Measurements from ENCODE around the gene ACACB.
"Not testable (repeated sequence)": the region's sequence is repeated elsewhere in the genome, so short reads cannot be mapped to it uniquely, and the experiment has no call there.

ACACB gene

DNA sequence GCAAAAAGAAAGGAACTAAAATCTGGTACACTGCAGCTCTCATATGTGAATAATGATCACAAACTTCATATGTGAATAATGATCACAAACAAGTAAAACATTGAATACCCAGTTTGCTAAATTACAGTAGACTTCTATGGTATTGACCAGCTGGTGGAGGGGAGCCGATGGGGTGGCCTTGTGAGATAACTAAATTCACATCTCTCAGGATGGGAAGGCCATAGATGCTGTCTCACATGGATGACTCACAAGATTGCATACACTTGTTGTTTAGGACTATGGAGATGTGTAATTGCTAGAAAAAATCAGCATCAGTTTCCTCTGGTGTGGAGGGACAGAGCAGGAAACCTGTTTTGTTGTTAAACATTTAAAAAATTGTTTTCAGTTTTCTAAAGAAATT, 49.2 kb downstream of the ACACB start:
- FAIRE-seq (no peak), DNase-seq (ENCODE audit: insufficient read length, low spot score) (no peak)
- no peak for TF ChIP-seq TAF1 (IDR thresholded peaks at IDR 0.05; ENCODE audit: low read depth, low read length)
- TF ChIP-seq SPI1 (IDR thresholded peaks at IDR 0.05; ENCODE audit: low read depth, low read length), result no peak
- TF ChIP-seq PAX5 (IDR thresholded peaks at IDR 0.05; ENCODE audit: insufficient read depth, low read length, severe bottlenecking), result no peak
- no peak for TF ChIP-seq POLR2A (IDR thresholded peaks at IDR 0.05; ENCODE audit: low read depth, low read length)
- TF ChIP-seq POLR2AphosphoS5 (IDR thresholded peaks at IDR 0.05; ENCODE audit: low read depth, low read length), result no peak
- no peak for TF ChIP-seq POU2F2 (IDR thresholded peaks at IDR 0.05; ENCODE audit: low read depth, low read length)

DNA sequence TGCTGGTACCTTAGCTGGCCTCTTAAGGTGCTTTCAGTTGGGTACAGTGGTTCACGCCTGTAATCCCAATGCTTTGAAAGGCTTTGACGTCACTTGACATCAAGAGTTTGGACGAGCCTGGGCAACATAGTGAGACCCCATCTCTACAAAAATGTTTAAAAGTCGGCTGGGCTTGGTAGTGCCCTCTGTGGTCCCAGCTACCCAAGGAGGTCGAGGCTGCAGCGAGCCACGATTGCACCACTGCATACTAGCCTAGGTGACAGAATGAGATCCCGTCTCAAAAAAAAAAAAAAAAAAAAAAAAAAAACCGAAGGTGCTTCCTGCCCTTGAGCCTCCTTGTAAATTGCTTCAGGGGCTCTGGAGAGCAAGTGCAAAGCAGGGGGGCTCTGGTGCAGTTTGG, 50.0 kb downstream of the ACACB start:
- TF ChIP-seq POU2F2 (IDR thresholded peaks at IDR 0.05; ENCODE audit: low read depth, low read length) (no peak), TAF1 (IDR thresholded peaks at IDR 0.05; ENCODE audit: low read depth, low read length) (no peak), POLR2A (IDR thresholded peaks at IDR 0.05; ENCODE audit: low read depth, low read length) (no peak), PAX5 (IDR thresholded peaks at IDR 0.05; ENCODE audit: insufficient read depth, low read length, severe bottlenecking) (no peak), SPI1 (IDR thresholded peaks at IDR 0.05; ENCODE audit: low read depth, low read length) (no peak), POLR2AphosphoS5 (IDR thresholded peaks at IDR 0.05; ENCODE audit: low read depth, low read length) (no peak)
- DNase-seq (ENCODE audit: insufficient read length, low spot score) (no peak), FAIRE-seq (no peak)

DNA sequence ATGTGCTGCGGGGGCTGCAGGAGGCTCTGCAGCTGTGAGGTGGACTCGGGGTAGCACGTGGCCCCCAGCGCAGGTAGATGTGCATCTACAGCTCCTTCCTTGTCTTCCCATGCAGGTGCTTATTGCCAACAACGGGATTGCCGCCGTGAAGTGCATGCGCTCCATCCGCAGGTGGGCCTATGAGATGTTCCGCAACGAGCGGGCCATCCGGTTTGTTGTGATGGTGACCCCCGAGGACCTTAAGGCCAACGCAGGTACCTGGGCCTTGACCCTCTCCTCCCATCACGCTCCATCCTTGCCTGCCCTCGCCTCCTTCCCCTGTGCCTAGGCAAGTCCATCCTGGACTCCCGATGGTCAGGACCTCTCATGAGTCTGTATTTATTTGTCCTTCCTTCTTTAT, 51.4 kb downstream of the ACACB start:
- TF ChIP-seq POU2F2 (IDR thresholded peaks at IDR 0.05; ENCODE audit: low read depth, low read length), result no peak
- no peak for TF ChIP-seq POLR2AphosphoS5 (IDR thresholded peaks at IDR 0.05; ENCODE audit: low read depth, low read length)
- no peak for TF ChIP-seq SPI1 (IDR thresholded peaks at IDR 0.05; ENCODE audit: low read depth, low read length)
- no peak for TF ChIP-seq TAF1 (IDR thresholded peaks at IDR 0.05; ENCODE audit: low read depth, low read length)
- TF ChIP-seq POLR2A (IDR thresholded peaks at IDR 0.05; ENCODE audit: low read depth, low read length), result no peak
- TF ChIP-seq PAX5 (IDR thresholded peaks at IDR 0.05; ENCODE audit: insufficient read depth, low read length, severe bottlenecking), result no peak
- no peak for DNase-seq (ENCODE audit: insufficient read length, low spot score)
- no peak for FAIRE-seq

DNA sequence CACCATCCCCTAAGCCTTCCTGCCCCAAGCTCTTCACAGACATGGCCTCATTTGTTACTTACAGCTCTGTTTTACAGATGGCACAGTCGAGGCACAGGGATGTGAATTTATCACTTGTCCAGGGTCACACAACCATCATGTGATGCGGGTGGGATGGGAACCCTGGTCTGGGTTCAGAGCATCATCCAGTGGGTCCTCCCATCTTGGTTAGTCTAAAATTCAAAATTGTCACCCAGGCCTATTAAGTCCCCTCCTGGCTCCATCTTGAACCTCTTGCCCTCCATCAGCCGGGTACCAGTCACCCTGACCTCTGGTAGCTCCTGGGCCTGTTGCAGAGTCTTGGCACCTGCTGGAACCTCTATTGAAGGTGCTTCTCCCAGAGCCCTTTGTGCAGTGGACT, 52.9 kb downstream of the ACACB start:
- TF ChIP-seq POLR2A (IDR thresholded peaks at IDR 0.05; ENCODE audit: low read depth, low read length) (no peak), SPI1 (IDR thresholded peaks at IDR 0.05; ENCODE audit: low read depth, low read length) (no peak), TAF1 (IDR thresholded peaks at IDR 0.05; ENCODE audit: low read depth, low read length) (no peak), POLR2AphosphoS5 (IDR thresholded peaks at IDR 0.05; ENCODE audit: low read depth, low read length) (no peak), POU2F2 (IDR thresholded peaks at IDR 0.05; ENCODE audit: low read depth, low read length) (no peak), PAX5 (IDR thresholded peaks at IDR 0.05; ENCODE audit: insufficient read depth, low read length, severe bottlenecking) (no peak)
- FAIRE-seq, result no peak
- DNase-seq (ENCODE audit: insufficient read length, low spot score), result no peak

DNA sequence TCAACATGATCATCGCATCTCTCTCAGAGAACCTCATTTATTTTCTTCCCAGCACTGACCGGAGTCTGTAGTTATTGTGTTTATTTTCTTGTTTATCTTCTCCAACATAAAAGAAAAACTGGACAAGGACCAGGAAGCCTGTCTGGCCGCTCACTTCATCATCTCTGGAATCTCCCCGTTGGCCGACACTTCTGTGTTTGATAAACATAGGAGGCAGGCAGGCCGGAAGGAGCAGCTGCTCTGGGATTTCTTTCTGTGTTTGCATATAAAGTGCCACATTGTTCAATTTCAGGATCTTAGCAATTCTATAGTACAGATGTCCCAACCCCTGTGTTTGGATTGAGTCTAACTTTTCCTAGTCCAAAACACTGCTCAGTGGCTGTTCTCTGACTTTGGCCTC, 53.3 kb downstream of the ACACB start:
- no peak for TF ChIP-seq POLR2A (IDR thresholded peaks at IDR 0.05; ENCODE audit: low read depth, low read length)
- no peak for TF ChIP-seq TAF1 (IDR thresholded peaks at IDR 0.05; ENCODE audit: low read depth, low read length)
- no peak for TF ChIP-seq POU2F2 (IDR thresholded peaks at IDR 0.05; ENCODE audit: low read depth, low read length)
- TF ChIP-seq PAX5 (IDR thresholded peaks at IDR 0.05; ENCODE audit: insufficient read depth, low read length, severe bottlenecking), result no peak
- TF ChIP-seq SPI1 (IDR thresholded peaks at IDR 0.05; ENCODE audit: low read depth, low read length), result no peak
- no peak for TF ChIP-seq POLR2AphosphoS5 (IDR thresholded peaks at IDR 0.05; ENCODE audit: low read depth, low read length)
- FAIRE-seq (no peak), DNase-seq (ENCODE audit: insufficient read length, low spot score) (no peak)

DNA sequence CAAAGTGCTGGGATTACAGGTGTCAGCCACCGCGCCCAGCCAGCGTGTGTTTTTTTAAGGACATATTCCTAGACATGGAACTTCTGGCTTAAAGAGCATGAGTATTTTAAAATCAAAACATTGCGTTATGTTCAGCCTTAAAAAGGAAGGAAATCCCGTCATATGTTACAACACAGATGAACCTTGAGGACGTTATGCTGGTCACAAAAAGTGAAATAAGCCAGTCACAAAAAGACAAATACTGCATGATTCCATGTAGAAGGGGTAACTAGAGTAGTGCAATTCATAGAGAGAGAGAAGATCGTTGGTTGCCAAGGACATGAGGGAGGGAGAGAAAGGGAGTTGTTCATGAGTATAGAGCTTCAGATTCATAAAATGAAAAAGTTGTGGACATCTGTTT, 53.9 kb downstream of the ACACB start:
- no peak for TF ChIP-seq POU2F2 (IDR thresholded peaks at IDR 0.05; ENCODE audit: low read depth, low read length)
- TF ChIP-seq POLR2A (IDR thresholded peaks at IDR 0.05; ENCODE audit: low read depth, low read length), result no peak
- no peak for TF ChIP-seq TAF1 (IDR thresholded peaks at IDR 0.05; ENCODE audit: low read depth, low read length)
- TF ChIP-seq SPI1 (IDR thresholded peaks at IDR 0.05; ENCODE audit: low read depth, low read length), result no peak
- TF ChIP-seq POLR2AphosphoS5 (IDR thresholded peaks at IDR 0.05; ENCODE audit: low read depth, low read length), result no peak
- no peak for TF ChIP-seq PAX5 (IDR thresholded peaks at IDR 0.05; ENCODE audit: insufficient read depth, low read length, severe bottlenecking)
- DNase-seq (ENCODE audit: insufficient read length, low spot score), result no peak
- FAIRE-seq, result no peak

DNA sequence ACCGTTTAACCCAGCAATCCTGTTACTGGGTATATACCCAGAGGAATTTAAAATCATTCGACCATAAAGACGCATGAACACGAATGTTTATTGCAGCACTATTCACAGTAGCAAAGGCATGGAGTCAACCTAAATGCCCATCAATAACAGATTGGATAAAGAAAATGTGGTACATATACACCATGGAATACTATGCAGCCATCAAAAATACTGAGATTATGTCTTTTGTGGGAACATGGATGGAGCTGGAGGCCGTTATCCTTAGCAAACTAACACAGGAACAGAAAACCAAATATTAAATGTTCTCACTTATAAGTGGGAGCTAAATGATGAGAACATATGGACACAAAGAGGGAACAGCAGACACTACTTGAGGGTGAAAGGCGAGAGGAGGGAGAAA, 56.4 kb downstream of the ACACB start:
- FAIRE-seq; DNase-seq (ENCODE audit: insufficient read length, low spot score): not testable (repeated sequence)

DNA sequence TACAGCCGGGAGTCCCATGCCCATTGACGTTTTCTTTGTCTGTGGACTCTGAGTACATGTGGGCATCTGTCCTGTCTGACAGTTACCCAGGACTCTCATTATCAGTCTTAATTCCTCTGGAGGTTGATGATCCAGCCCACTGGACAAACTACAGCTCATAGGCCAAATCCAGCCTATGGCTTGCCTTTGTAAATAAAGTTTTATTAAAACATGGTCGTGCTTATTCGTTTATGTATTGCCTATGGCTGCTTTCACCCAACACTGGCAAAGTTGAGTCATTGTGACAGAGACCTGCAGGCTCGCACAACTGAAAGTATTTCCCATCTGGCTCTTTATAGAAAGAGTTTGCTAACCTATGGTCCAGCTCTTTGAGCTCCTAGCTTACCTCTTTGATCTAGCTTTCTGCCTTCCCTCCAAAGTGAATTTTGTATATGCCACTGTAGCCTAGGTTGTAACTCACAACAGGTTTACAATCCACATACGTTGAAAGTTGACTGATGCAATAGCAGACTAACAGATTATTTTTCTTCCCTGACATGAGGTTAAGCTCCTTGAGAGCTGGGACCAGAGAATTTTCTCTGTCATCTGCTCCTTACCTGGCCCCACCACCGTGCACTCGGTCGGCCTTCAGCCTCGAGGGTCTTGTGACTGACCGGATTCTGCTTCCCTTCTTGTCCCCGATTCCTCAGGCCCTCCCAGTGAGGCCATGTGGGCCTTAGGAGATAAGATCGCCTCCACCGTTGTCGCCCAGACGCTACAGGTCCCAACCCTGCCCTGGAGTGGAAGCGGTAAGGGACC, 57.3 kb downstream of the ACACB start:
- FAIRE-seq (no peak), DNase-seq (ENCODE audit: insufficient read length, low spot score) (no peak)
- TF ChIP-seq SPI1 (IDR thresholded peaks at IDR 0.05; ENCODE audit: low read depth, low read length) (no peak), POLR2AphosphoS5 (IDR thresholded peaks at IDR 0.05; ENCODE audit: low read depth, low read length) (no peak), TAF1 (IDR thresholded peaks at IDR 0.05; ENCODE audit: low read depth, low read length) (no peak), POLR2A (IDR thresholded peaks at IDR 0.05; ENCODE audit: low read depth, low read length) (no peak), POU2F2 (IDR thresholded peaks at IDR 0.05; ENCODE audit: low read depth, low read length) (no peak), PAX5 (IDR thresholded peaks at IDR 0.05; ENCODE audit: insufficient read depth, low read length, severe bottlenecking) (no peak)

DNA sequence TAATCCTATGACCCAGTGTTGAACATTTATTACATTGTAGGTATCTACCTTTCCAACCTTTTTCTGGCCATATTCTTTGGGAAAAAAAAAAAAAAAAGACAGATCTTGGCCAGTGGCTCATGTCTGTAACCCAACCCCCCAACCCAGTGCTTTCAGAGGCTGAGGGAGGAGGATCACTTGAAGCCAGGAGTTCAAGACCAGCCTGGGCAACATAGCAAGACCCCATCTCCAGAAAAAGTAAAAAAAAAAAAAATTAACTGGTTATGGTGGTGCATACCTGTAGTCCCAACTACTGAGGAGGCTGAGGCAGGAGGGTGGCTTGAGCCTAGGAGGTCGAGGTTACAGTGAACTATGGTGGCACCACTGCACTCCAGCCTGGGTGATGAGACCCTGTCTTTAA, 58.1 kb downstream of the ACACB start:
- DNase-seq (ENCODE audit: insufficient read length, low spot score) (no peak), FAIRE-seq (no peak)
- TF ChIP-seq SPI1 (IDR thresholded peaks at IDR 0.05; ENCODE audit: low read depth, low read length) (no peak), POLR2AphosphoS5 (IDR thresholded peaks at IDR 0.05; ENCODE audit: low read depth, low read length) (no peak), PAX5 (IDR thresholded peaks at IDR 0.05; ENCODE audit: insufficient read depth, low read length, severe bottlenecking) (no peak), POU2F2 (IDR thresholded peaks at IDR 0.05; ENCODE audit: low read depth, low read length) (no peak), TAF1 (IDR thresholded peaks at IDR 0.05; ENCODE audit: low read depth, low read length) (no peak), POLR2A (IDR thresholded peaks at IDR 0.05; ENCODE audit: low read depth, low read length) (no peak)

DNA sequence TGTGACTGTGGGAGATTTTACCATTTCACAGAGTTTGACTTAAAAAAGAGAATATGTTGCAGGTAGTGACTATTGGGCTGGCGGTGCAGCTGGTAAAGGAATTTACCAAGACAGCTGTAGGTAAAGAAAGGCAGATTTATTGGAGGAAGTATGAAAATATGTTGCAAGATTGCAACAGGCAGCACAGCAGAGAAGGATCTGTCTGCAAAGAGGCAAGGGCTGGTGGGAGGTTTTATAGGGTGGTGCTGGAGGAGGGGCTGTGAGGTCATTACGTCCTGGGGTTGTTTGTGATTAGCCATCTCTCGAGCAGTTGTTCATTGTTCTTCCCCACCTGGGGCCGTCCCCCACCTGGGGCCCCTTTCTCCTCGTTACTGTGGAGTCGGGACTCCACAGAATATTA, 62.1 kb downstream of the ACACB start:
- TF ChIP-seq SPI1 (IDR thresholded peaks at IDR 0.05; ENCODE audit: low read depth, low read length) (no peak), PAX5 (IDR thresholded peaks at IDR 0.05; ENCODE audit: insufficient read depth, low read length, severe bottlenecking) (no peak), POLR2A (IDR thresholded peaks at IDR 0.05; ENCODE audit: low read depth, low read length) (no peak)
- no peak for DNase-seq (ENCODE audit: insufficient read length, low spot score)
- no peak for FAIRE-seq
